Middle frontal gyrus (tissue), 1 donor: ENCODE measurements around the gene OAT.

Experiments used
- DNase-seq: peaks from one replicate; pipeline ENCODE4 v3.0.0-alpha.2; 2015; ENCODE audit warnings: low spot score; ENCODE audit errors: extremely low spot score

The OAT gene

GRCh38 chr10:124354411-124355382, 64.0 kb downstream of the OAT start:
- DNase-seq: no peak

- no peak for DNase-seq
These were observed 64.8 kb downstream of the OAT start for GRCh38 chr10:124353896-124354295.

GRCh38 chr10:124353091-124353815, 65.5 kb downstream of the OAT start:
- DNase-seq: no peak

GRCh38 chr10:124351481-124352220, 67.1 kb downstream of the OAT start:
- no peak for DNase-seq

GRCh38 chr10:124350806-124351205, 67.9 kb downstream of the OAT start:
- DNase-seq: no peak

- no peak for DNase-seq
These were observed 68.8 kb downstream of the OAT start for GRCh38 chr10:124349996-124350280.

GRCh38 chr10:124349231-124349995, 69.3 kb downstream of the OAT start:
- DNase-seq: no peak

GRCh38 chr10:124348801-124349200, 69.9 kb downstream of the OAT start:
- no peak for DNase-seq

- DNase-seq: no peak
These were observed 70.8 kb downstream of the OAT start for GRCh38 chr10:124347956-124348355.
